Heart right ventricle (tissue), 16 donors: ENCODE results near the gene STXBP4. TPM values are rescaled to one million over a fixed set of nuclear protein-coding genes. Genes with fewer than 3 reads are reported as not detected.
A peak's percentile ranks its signal among the peaks of the same experiment; 100 is the strongest.

Experiments
- ATAC-seq, 8 donors: fragments of 200-7000 bp; cut with Tn5 transposase; one replicate each; pipeline ENCODE4 v1.9.1; 2020; ENCODE audit warnings: mild to moderate bottlenecking in 8 of 8, moderate library complexity in 8 of 8, moderate number of reproducible peaks in 1 of 8
- DNase-seq, 2 donors: peaks; one replicate each; pipeline ENCODE4 v3.0.0-alpha.2; 2020
- H3K27ac ChIP-seq, 10 donors: fragments of 200-600 bp; sonication (generic) in 2 of 10; one replicate each; pipeline versions ENCODE4 v1.5.0 to v1.8.0; 2020 to 2022; ENCODE audit warnings: mild to moderate bottlenecking in 3 of 10
- H3K27me3 ChIP-seq, 7 donors: fragments of 200-600 bp; one replicate each; pipeline ENCODE4 v1.8.0; 2021 to 2022; ENCODE audit warnings: mild to moderate bottlenecking in 2 of 7
- H3K36me3 ChIP-seq, 9 donors: fragments of 200-600 bp; sonication (generic) in 1 of 9; one replicate each; pipeline versions ENCODE4 v1.5.0 to v1.8.0; 2020 to 2022; ENCODE audit warnings: mild to moderate bottlenecking in 2 of 9
- H3K4me1 ChIP-seq, 9 donors: fragments of 200-600 bp; sonication (generic) in 1 of 9; one replicate each; pipeline versions ENCODE4 v1.5.0 to v1.8.0; 2020 to 2022; ENCODE audit warnings: mild to moderate bottlenecking in 4 of 9
- H3K4me3 ChIP-seq, 10 donors: fragments of 200-600 bp; sonication (generic) in 2 of 10; one replicate each; pipeline versions ENCODE4 v1.5.0 to v1.8.0; 2020 to 2022; ENCODE audit warnings: mild to moderate bottlenecking in 7 of 10, moderate library complexity in 2 of 10
- H3K9me3 ChIP-seq, 11 donors: fragments of 200-600 bp in 10 of 11; sonication (generic) in 2 of 11; one replicate each; pipeline versions ENCODE4 v1.5.0 to v1.8.0; 2013 to 2022; ENCODE audit warnings: mild to moderate bottlenecking in 2 of 11, control low read depth in 1 of 11, moderate library complexity in 1 of 11
- WGBS, 2 donors: extraction: QIAGEN DNeasy Blood & Tissue Kit; methylation state at CpG; one replicate each; pipeline ENCODE4 v1.1.7; 2013; ENCODE audit warnings: inconsistent platforms in 1 of 2; 5-methylcytosine and 5-hydroxymethylcytosine counted together
- intact Hi-C, 10 donors: fragments of 100-400 bp; cut with DNase I; formaldehyde crosslinking; loops; one replicate each; pipeline versions ENCODE4 v1.11.1 to v1.14.2; 2022
- polyA plus RNA-seq, 2 donors: library from polyadenylated mRNA; stranded (reverse); fragments of 200-250 nt; gene quantifications; one replicate each; pipeline ENCODE4 v1.2.3, GENCODE V29; 2013
- total RNA-seq, 10 donors: library from RNA; stranded (reverse); fragmentation: NEBNext Ultra II Directional in 3 of 10; extraction: Animal tissue kit (Norgen Biotek cat#: 25700) in 3 of 10; gene quantifications; one replicate each; pipeline versions ENCODE4 v1.2.1 to v1.2.4, GENCODE V29; 2021 to 2023
- TF ChIP-seq, protein P1 (sequence below), 9 donors: fragments of 200-600 bp; sonication (generic) in 2 of 9; IDR thresholded peaks; one replicate each; pipeline versions ENCODE4 v1.5.0 to v1.8.0; 2021 to 2022; ENCODE audit warnings: antibody characterized with exemption in 9 of 9, mild to moderate bottlenecking in 5 of 9, moderate library complexity in 1 of 9
- donor health status: Arrhythmogenic right ventricular cardiomyopathy.
- donor health status: ischemic (EF 13 %, LVEDD 7.1; RV severe dilation, severe dysfunction).
- donor health status: healthy with polysubstance abuse.
- donor health status: DM: no; HTN: yes; CAD: no.
- donor health status: DM: no; HTN: no; CAD: no.
- donor health status: ischemic (EF 25% LVEDD 6.9; RV normal size, moderate dysfunction).
- donor health status: ischemic (EF 25% LVEDD 5.7; RV mildly dilated, moderate dysfunction).
- donor health status: healthy.
- donor health status: DM: yes; HTN: yes; CAD: no.
- donor health status: Ischemic cardiomyopathy.
- donor health status: ischemic (EF 35%, LVEDD 5.7; RV mildly dilated, moderate dysfunction).
- donor health status: nonischemic (EF 11% LVEDD 7.7; RV severe dilation, severe dysfunction).
- donor health status: DM: yes; HTN: yes; CAD: no.
- donor health status: PGD.
- donor health status: ischemic (EF 29% LVEDD 5.4; RV normal size, mild dysfunction).
- donor health status: nonischemic (EF 23%, LVEDD 6.1; RV moderate dilation, normal function).

STXBP4 gene
- total and polyA plus RNA-seq, 12 donors = 0.77 to 8.3 (median 5.0) TPM

DNA sequence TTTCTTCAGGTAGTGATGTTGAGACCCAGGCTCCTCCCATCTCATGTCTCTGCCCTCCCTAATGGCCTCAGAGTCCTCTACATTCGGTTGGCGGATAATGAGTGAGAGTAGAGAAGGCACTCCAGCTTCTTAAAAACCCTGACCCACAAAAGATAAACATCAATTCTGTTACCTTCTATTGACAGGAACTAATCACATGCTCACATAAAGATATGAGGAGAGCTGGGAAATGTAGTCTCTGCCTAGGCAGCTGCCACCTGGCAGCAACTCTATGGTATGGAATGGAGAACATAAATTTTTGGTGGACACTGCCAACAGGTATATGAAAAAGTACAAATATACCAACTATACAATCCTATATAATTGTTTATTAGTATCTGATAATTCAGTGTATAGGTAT is 185.5 kb downstream of the STXBP4 start:
- intact Hi-C loops = loop anchor here in 1 of 10 donors (10.0 kb wide), 1 partner anchor 69 kb away; no protein-coding TSS in a partner anchor
- WGBS, 2 donors = 94 to 95% methylated on average over 2 of the region's 2 CpGs

DNA sequence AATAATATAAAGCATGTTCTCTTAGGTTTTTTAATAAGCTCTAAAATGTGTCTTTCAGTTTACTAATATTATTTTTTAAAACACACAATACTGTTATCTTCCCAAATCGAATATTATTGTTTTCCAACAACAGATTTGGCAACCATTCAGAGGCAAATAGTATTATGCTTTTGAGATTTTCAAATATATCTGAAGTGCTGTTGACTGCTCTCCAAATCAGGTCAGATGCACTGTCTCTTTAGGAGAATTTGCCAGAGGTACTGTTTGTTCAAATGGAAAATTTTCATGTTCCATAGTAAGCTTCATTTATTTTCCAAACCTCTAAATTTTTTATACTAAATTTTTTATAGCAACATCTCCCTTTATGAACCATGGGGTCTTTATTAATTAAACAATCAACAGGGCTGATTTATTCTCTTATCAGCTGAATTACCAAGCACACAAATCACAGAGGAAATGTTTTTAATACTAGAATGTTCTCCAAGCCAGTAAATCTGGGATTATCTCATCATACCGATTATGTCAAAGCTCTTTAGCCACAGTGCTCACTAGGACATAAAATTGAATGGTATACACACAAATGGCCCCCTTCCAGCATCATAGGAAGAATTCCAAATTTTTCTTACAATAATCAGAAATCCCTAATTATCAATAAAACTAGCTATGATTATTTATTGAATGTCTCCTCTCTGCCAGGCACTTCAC is 187.4 kb downstream of the STXBP4 start:
- Histone ChIP-seq H3K9me3 (peaks cover 0 to 1% (median 0%) of the 10 kb centered on the region in 11 donors), H3K4me3 (no peak overlapping the region), H3K27me3 (no peaks in the 10 kb centered on the region), H3K36me3 (peaks cover 0 to 16% (median 0%) of the 10 kb centered on the region in 9 donors), H3K27ac (no peak overlapping the region), H3K4me1 (peaks cover 0 to 12% (median 5%) of the 10 kb centered on the region in 9 donors)
- intact Hi-C loops = loop anchor here in 1 of 10 donors (10.0 kb wide), 1 partner anchor 71 kb away; no protein-coding TSS in a partner anchor
- DNase-seq (no peak), ATAC-seq (no peak)
- WGBS, 2 donors = 25 to 33% methylated on average over 2 of the region's 2 CpGs
- TF ChIP-seq, protein P1, sequence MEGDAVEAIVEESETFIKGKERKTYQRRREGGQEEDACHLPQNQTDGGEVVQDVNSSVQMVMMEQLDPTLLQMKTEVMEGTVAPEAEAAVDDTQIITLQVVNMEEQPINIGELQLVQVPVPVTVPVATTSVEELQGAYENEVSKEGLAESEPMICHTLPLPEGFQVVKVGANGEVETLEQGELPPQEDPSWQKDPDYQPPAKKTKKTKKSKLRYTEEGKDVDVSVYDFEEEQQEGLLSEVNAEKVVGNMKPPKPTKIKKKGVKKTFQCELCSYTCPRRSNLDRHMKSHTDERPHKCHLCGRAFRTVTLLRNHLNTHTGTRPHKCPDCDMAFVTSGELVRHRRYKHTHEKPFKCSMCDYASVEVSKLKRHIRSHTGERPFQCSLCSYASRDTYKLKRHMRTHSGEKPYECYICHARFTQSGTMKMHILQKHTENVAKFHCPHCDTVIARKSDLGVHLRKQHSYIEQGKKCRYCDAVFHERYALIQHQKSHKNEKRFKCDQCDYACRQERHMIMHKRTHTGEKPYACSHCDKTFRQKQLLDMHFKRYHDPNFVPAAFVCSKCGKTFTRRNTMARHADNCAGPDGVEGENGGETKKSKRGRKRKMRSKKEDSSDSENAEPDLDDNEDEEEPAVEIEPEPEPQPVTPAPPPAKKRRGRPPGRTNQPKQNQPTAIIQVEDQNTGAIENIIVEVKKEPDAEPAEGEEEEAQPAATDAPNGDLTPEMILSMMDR (IDR thresholded peaks at IDR 0.05) = no peak

More for the DNA sequence above, 185.5 kb downstream of the STXBP4 start:
- no peak for ATAC-seq
- Histone ChIP-seq H3K4me1 (peaks cover 0 to 12% (median 5%) of the 10 kb centered on the region in 9 donors), H3K27me3 (no peaks in the 10 kb centered on the region), H3K9me3 (peaks cover 0 to 3% (median 0%) of the 10 kb centered on the region in 11 donors), H3K4me3 (no peak overlapping the region), H3K27ac (no peak overlapping the region), H3K36me3 (no peaks in the 10 kb centered on the region)
- no peak for DNase-seq
- TF ChIP-seq, protein P1 (IDR thresholded peaks at IDR 0.05) = no peak

DNA sequence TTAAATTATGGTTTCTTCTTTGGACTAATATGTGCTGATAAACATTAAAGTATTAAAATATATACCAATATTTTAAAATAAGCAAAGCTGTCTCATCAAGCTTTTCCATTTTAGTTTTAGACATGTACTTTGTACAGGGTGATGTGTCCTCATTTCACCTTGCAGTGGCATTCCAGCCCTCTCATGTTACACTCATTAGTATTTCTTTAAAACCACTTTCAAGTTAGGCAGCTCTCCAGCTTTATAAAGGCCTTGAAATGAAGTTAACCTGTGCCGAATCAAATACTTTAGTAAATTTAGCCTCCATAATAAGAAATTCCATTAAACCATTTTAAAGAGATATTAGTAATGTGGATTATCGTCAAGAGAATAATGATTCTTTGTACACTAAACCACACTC is 188.6 kb downstream of the STXBP4 start:
- no peak for DNase-seq
- no peaks in the 10 kb centered on the region for H3K27me3 ChIP-seq
- H3K36me3 ChIP-seq = peaks cover 0 to 16% (median 0%) of the 10 kb centered on the region in 9 donors
- 47 to 56% methylated on average over 2 of the region's 2 CpGs for WGBS, 2 donors
- TF ChIP-seq, protein P1 (IDR thresholded peaks at IDR 0.05) = no peak
- H3K27ac ChIP-seq = no peak overlapping the region
- intact Hi-C loops = loop anchor here in 1 of 10 donors (10.0 kb wide), 1 partner anchor 72 kb away; no protein-coding TSS in a partner anchor
- ATAC-seq = peak in 4 of 8 donors; percentile 48 to 72 (median 66)
- H3K9me3 ChIP-seq = no peaks in the 10 kb centered on the region
- H3K4me1 ChIP-seq = peaks cover 0 to 12% (median 5%) of the 10 kb centered on the region in 9 donors
- H3K4me3 ChIP-seq = no peak overlapping the region

DNA sequence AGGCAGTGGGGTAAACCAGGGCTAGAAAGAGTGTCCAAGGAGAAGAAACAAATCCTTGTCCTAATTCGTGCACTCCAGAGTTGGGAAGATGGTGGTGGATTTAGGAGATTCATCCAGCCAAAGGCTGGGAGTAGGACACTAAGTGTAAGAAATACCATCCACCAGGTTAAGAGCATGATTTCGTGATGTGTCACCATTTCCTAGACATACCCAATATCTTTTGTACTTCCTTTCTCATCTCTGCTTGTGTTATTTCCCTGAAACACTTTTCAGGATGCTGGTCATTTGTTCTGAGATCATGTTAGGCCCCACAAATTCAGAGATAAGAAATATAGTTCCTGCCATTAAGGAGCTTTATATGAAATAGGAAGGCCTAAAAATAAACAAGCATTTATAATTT is 189.9 kb downstream of the STXBP4 start:
- Histone ChIP-seq H3K4me1 (peaks cover 0 to 12% (median 5%) of the 10 kb centered on the region in 9 donors), H3K27me3 (no peaks in the 10 kb centered on the region), H3K4me3 (no peak overlapping the region), H3K9me3 (no peaks in the 10 kb centered on the region), H3K36me3 (peaks cover 0 to 16% (median 0%) of the 10 kb centered on the region in 9 donors), H3K27ac (no peak overlapping the region)
- no peak for ATAC-seq
- DNase-seq = no peak
- WGBS, 2 donors = 89 to 94% methylated on average over 2 of the region's 2 CpGs
- intact Hi-C loops = loop anchor here in 1 of 10 donors (10.0 kb wide), 1 partner anchor 74 kb away; no protein-coding TSS in a partner anchor
- TF ChIP-seq, protein P1 (IDR thresholded peaks at IDR 0.05) = no peak
